Coronary artery (tissue), 2 donors: ENCODE measurements around the gene TUBAL3.

Source experiments
- DNase-seq: peaks from one replicate; pipeline ENCODE4 v3.0.0-alpha.2; 2017; ENCODE audit warnings: low spot score
- H3K27ac ChIP-seq, 2 donors: fragments of 200-600 bp; sonication (generic); one replicate each; pipeline ENCODE4 v1.5.1; 2016 to 2019
- H3K4me3 ChIP-seq: fragments of 200-600 bp; sonication (generic); 2 replicates; pipeline ENCODE4 v1.5.1; 2016; ENCODE audit warnings: mild to moderate bottlenecking, moderate library complexity
- TF ChIP-seq, protein P1 (sequence below): fragments of 200-600 bp; sonication (generic); IDR thresholded peaks from one replicate; pipeline ENCODE4 v1.5.1; 2019; ENCODE audit warnings: antibody characterized with exemption

The TUBAL3 gene

DNA sequence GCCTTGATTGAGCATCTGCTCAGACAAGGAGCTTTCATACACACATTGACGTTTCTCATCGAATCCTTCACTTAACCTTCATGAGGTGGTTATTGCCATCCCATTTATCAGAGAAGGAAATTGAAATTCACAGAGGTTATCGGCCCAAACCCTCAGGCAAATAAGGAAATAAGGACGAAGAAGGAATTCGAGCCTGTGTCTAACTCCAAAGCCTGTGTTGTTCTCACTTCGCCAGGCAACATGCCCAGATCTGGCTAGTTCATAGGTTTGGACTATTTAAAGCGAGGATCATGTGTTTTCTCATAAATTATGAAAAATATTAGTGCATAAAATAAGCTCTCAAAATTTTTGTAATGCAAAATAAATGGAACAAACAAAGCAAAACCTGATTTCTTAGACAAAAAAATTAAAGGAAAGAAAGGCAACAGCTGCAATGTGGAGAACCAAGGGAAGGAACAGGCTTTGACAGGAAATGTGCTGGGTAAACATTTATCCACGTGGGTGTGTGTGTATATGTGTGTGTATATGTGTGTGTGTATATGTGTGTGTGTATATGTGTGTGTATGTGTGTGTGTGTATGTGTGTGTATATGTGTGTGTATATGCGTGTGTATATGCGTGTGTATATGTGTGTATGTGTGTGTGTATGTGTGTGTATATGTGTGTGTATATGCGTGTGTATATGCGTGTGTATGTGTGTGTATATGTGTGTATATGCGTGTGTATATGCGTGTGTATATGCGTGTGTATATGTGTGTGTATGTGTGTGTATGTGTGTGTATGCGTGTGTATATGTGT lies 35.1 kb downstream of the TUBAL3 start:
- no peak overlapping the region for H3K27ac ChIP-seq
- TF ChIP-seq, protein P1, sequence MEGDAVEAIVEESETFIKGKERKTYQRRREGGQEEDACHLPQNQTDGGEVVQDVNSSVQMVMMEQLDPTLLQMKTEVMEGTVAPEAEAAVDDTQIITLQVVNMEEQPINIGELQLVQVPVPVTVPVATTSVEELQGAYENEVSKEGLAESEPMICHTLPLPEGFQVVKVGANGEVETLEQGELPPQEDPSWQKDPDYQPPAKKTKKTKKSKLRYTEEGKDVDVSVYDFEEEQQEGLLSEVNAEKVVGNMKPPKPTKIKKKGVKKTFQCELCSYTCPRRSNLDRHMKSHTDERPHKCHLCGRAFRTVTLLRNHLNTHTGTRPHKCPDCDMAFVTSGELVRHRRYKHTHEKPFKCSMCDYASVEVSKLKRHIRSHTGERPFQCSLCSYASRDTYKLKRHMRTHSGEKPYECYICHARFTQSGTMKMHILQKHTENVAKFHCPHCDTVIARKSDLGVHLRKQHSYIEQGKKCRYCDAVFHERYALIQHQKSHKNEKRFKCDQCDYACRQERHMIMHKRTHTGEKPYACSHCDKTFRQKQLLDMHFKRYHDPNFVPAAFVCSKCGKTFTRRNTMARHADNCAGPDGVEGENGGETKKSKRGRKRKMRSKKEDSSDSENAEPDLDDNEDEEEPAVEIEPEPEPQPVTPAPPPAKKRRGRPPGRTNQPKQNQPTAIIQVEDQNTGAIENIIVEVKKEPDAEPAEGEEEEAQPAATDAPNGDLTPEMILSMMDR = no peak
- no peak overlapping the region for H3K4me3 ChIP-seq
- DNase-seq = no peak

DNA sequence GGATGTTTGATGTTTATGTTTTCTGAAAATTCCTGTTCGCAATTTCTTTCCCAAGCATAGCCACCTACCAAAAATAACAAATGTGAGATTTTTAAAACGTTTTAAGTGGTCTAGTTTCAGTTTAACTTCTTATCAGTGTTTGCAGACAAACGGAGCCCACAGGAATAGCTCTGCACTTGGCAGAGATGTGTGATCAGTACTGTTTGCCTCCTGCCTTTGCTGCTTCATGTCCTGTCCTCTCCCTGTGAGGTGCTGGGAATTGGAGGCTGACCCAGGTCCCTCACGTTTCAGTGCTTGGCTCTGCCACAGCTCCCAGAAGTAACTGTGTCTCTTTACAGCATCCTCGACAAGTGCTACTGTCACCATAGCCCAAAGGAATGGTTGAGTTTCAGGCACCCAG lies 38.7 kb downstream of the TUBAL3 start:
- TF ChIP-seq, protein P1 = no peak
- no peak overlapping the region for H3K27ac ChIP-seq
- DNase-seq = no peak
- no peak overlapping the region for H3K4me3 ChIP-seq

DNA sequence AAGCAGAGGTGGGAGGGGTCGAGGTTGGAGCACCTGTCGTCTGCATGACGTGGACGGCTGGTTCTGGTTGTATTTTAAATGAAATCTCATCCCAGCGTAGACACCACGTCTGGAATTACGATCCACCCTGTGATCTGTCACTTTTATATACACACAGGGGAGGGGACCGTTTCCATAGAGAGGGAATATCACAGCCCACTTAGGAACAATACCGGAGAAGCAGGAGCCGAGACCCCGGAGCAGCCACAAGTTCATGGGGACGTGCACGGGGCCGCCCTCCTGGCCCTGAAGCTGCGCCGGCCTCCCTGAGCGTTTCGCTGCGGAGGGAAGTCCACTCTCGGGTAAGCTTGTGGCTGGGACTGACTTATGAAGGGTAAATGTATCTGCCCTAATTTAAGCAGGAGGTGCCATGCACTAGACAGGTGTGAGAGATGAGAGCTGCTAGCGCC lies 39.7 kb downstream of the TUBAL3 start, which contains the start of gene UCN3:
Gene UCN3, plus strand, starts transcription at position 77 of the 449 bp plus-strand sequence. CDS start 8,755 bp downstream, outside the sequence.
- no peak for DNase-seq
- no peak within 1 kb of the TSS for H3K27ac ChIP-seq
- H3K4me3 ChIP-seq = no peak within 1 kb of the TSS
- TF ChIP-seq, protein P1 = no peak

DNA sequence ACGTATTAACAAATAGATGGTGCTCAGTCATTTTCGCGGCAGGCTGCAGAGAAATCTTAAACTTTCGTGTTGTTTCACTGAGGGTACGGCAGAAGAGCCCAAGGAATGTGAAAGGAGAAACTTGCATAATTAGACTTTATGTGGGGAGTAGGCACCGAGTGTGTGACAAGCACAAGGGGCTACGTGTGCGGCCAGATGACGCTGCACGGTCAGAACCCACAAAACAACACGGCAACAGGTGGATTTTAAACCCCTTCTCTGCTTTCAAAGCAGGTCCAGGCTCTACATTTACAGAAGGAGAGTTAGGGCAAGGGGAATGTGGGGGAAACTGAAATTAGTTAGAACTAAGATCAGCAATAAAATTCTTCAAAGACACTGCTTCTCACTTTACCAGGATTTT lies 40.3 kb downstream of the TUBAL3 start:
- no peak overlapping the region for H3K4me3 ChIP-seq
- no peak for DNase-seq
- no peak overlapping the region for H3K27ac ChIP-seq
- TF ChIP-seq, protein P1 = no peak

DNA sequence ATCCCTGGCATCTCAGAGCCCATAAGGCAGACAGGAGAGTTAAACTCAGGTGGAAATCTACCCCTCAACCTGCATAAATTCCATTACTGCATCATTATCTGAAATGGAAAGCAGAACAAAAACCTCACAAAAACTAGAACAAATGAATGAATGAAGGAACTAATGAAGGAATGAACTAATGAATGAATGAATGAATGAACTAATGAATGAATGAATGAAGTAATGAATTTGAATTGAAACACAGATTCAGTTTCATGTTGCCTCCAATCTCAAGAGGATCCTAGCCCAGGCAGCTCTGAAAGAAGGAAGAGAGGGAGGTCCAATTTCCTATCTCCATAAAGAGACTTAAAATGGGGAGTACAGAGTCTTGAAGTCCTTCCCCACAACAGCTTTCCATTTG lies 41.8 kb downstream of the TUBAL3 start:
- TF ChIP-seq, protein P1 = no peak
- no peak for DNase-seq
- H3K27ac ChIP-seq = no peak overlapping the region
- H3K4me3 ChIP-seq = no peak overlapping the region

DNA sequence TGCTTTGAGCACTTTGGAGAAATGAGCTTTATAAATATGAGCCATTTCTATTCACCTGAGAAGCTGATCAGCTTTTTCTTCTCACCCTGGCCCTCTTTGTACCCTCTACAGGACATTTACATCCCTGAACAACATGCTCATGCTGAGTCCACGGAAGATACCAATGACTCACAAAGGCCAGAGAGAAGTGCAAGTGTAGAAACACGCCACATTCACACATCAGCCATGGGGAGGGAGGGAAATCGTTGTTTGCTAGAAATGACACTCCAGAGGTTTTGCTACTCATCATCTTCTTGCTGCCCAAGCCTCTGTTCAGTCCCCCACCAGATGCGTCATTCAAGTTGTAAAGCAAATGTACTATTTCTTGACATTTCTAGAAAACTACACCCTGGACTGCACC lies 42.7 kb downstream of the TUBAL3 start:
- no peak overlapping the region for H3K4me3 ChIP-seq
- no peak overlapping the region for H3K27ac ChIP-seq
- TF ChIP-seq, protein P1 = no peak
- DNase-seq = no peak

DNA sequence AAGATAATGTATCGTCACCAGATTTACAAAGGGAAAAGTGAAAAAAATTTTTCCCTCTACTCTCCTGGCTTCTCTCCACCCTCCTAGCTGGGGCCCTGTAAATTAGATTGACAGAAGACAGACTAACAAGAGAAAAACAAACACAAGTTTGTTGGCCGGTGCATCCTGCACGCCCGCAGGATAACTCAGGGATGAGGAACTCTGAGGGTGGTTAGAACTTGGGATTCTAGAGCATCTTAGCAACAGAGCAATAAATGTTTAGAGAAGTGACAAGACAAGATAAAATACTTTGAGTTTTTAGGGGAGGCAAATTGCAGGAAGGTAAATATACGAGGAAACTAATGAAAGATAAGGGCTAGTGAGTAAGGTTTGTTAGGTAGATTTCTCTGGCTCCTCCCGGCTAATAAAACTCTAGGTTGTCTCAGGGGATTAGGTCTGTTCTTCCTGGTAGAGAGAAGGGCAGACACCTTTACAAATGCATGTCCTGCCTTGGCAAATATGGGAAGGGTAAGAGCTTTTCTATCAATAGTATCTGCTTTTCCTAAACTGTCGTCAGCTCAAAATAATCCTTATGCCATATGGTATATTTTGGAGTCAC lies 44.2 kb downstream of the TUBAL3 start:
- TF ChIP-seq, protein P1 = no peak
- DNase-seq = no peak
- Histone ChIP-seq H3K27ac (no peak overlapping the region), H3K4me3 (no peak overlapping the region)
